ENCODE results near the gene LCOR. TPM values are rescaled to one million over a fixed set of nuclear protein-coding genes. Genes with fewer than 3 reads are reported as not detected.
A peak's percentile ranks its signal among the peaks of the same experiment; 100 is the strongest.

LCOR gene
- 10 to 100 TPM; 12.5 to 22.0 (median 14.9) TPM for total RNA-seq

GRCh38 chr10:96831867-96832720, at the start of gene LCOR:
LCOR (plus strand) TSS chr10:96832298; CDS start chr10:96949058, 116,760 bp downstream.
- intact Hi-C loops (cut with DNase I; ENCODE audit: low total_unique reads), result no loop called here
- TF ChIP-seq, protein P1, sequence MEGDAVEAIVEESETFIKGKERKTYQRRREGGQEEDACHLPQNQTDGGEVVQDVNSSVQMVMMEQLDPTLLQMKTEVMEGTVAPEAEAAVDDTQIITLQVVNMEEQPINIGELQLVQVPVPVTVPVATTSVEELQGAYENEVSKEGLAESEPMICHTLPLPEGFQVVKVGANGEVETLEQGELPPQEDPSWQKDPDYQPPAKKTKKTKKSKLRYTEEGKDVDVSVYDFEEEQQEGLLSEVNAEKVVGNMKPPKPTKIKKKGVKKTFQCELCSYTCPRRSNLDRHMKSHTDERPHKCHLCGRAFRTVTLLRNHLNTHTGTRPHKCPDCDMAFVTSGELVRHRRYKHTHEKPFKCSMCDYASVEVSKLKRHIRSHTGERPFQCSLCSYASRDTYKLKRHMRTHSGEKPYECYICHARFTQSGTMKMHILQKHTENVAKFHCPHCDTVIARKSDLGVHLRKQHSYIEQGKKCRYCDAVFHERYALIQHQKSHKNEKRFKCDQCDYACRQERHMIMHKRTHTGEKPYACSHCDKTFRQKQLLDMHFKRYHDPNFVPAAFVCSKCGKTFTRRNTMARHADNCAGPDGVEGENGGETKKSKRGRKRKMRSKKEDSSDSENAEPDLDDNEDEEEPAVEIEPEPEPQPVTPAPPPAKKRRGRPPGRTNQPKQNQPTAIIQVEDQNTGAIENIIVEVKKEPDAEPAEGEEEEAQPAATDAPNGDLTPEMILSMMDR (IDR thresholded peaks at IDR 0.05), result no peak
- no peak for TF ChIP-seq POLR2A (IDR thresholded peaks at IDR 0.05)
- WGBS, 2 donors, result 1 to 2% methylated on average over 38 to 51 of the region's 112 CpGs
- peak; percentile 63 to 95 for DNase-seq (ENCODE audit: low spot score in 2 of 2)
- H3K4me3 ChIP-seq (ENCODE audit: low read depth, poor library complexity, severe bottlenecking), result peak within 1 kb of the TSS; percentile 78

GRCh38 chr10:96784253-96784652, 47.8 kb upstream of the LCOR start:
- WGBS, 2 donors, result 93 to 94% methylated on average over 4 of the region's 4 CpGs
- intact Hi-C loops (cut with DNase I; ENCODE audit: low total_unique reads), result no loop called here
- no peak overlapping the region for H3K4me3 ChIP-seq (ENCODE audit: low read depth, poor library complexity, severe bottlenecking)
- no peak for DNase-seq (ENCODE audit: low spot score in 2 of 2)
- TF ChIP-seq, protein P1 (IDR thresholded peaks at IDR 0.05), result no peak

- 70 to 74% methylated on average over 4 of the region's 4 CpGs for WGBS, 2 donors
- H3K4me3 ChIP-seq (ENCODE audit: low read depth, poor library complexity, severe bottlenecking), result no peak overlapping the region
- intact Hi-C loops (cut with DNase I; ENCODE audit: low total_unique reads), result no loop called here
- TF ChIP-seq, protein P1 (IDR thresholded peaks at IDR 0.05), result no peak
- no peak for TF ChIP-seq POLR2A (IDR thresholded peaks at IDR 0.05)
- no peak for DNase-seq (ENCODE audit: low spot score in 2 of 2)
Measured at GRCh38 chr10:96789571-96790108, 42.5 kb upstream of the LCOR start.

DNA sequence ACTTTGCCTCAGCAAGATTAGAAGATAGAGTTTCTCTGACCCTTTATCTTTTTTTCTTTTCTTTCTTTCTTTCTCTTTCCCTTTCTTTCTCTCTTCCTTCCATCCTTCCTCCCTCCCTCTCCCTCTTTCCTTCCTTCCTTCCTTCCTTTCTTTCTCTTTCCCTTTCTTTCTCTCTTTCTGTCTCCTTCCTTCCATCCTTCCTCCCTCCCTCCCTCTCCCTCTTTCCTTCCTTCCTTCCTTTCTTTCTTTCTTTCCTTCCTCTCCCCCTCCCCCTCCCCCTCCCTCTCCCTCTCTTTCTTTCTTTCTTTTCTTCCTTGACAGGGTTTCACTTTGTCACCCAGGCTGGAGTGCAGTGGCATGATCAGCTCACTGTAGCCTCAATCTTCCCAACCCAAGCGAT, 40.2 kb upstream of the LCOR start:
- intact Hi-C loops (cut with DNase I; ENCODE audit: low total_unique reads), result no loop called here
- 92 to 100% methylated on average over 1 of the region's 1 CpG for WGBS, 2 donors

GRCh38 chr10:96794836-96795733, 37.0 kb upstream of the LCOR start:
- DNase-seq (ENCODE audit: low spot score in 2 of 2), result no peak
- TF ChIP-seq, protein P1 (IDR thresholded peaks at IDR 0.05), result no peak
- no peak for TF ChIP-seq POLR2A (IDR thresholded peaks at IDR 0.05)
- WGBS, 2 donors, result 60 to 61% methylated on average over 8 of the region's 8 CpGs
- no peak overlapping the region for H3K4me3 ChIP-seq (ENCODE audit: low read depth, poor library complexity, severe bottlenecking)
- intact Hi-C loops (cut with DNase I; ENCODE audit: low total_unique reads), result no loop called here

More for the DNA sequence above, 40.2 kb upstream of the LCOR start:
- no peak for DNase-seq (ENCODE audit: low spot score in 2 of 2)
- TF ChIP-seq, protein P1 (IDR thresholded peaks at IDR 0.05), result no peak
- no peak for TF ChIP-seq POLR2A (IDR thresholded peaks at IDR 0.05)
- no peak overlapping the region for H3K4me3 ChIP-seq (ENCODE audit: low read depth, poor library complexity, severe bottlenecking)
